ENCODE results near the gene TMED4.

The TMED4 gene

DNA sequence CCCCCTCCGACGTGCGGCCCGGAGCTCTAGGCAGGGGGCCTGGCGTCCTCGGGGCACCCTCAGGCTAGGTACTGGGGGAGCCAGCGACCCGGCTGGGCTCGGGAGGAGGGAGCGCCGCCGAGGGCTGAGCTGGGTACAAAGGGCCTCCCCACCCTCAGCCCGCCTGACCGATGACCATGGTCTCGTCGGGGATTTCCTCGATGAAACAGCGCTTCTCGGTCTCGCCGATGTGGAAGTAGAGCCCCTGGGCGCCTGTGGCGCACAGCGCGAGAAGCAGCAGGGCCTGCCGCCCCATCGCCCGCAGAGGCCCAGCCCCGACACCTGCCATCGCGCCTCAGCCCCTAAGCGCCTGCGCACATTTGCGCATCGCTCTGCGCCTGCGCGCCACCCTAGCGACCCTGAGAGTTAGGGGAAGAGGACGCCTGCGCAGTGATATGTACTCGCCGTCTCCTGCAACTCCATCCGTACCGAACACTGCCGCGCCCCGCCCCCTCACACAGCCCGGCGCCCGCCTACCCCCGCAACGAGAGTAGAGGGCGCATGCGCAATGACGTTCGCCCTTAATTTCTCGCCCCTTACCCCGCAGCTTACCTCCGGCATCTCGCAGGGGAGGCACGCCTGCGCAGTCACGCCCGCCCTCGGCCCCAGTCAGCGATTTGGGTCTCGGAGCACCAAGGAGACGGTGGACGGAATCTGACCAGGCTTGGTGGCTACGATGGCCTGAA is at the start of gene TMED4:
TMED4 (minus strand) TSS at position 353 of the 725 bp plus-strand sequence; CDS start at position 328, 25 bp downstream.
- peak; percentile 77 for DNase-seq (ENCODE audit: low read depth)

DNA sequence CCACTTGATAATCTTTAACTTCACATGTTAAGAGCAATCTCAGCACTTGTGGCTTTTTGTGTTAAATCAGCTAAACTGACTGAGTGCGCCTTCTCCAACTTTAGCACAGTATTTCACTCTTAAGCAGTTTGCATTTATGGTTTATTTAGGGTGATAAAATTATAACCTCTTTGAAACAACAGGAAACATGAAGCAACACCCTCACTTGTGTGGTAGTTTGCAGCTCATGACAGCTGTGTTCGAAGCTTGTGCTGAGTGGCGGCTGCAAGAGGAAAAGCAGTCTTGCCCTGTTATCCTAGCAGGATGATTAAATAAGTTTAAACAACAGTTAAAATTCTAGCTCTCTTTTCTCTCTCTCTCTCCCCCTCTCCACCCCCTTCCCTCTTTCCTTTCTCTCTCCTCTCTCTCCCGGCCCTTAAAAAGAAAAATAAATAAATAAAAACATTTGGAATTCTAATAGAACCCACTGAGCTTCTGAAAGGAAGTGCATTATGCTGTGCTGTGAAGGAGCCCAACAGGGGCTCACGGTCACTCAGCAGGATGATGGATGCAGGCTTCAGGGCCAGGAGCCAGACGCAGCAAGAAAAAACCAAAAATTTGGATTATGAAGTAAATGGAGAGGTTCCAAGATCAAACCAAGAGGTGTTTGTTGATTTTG is 49.6 kb upstream of the TMED4 start:
- no peak for DNase-seq (ENCODE audit: low read depth)

DNA sequence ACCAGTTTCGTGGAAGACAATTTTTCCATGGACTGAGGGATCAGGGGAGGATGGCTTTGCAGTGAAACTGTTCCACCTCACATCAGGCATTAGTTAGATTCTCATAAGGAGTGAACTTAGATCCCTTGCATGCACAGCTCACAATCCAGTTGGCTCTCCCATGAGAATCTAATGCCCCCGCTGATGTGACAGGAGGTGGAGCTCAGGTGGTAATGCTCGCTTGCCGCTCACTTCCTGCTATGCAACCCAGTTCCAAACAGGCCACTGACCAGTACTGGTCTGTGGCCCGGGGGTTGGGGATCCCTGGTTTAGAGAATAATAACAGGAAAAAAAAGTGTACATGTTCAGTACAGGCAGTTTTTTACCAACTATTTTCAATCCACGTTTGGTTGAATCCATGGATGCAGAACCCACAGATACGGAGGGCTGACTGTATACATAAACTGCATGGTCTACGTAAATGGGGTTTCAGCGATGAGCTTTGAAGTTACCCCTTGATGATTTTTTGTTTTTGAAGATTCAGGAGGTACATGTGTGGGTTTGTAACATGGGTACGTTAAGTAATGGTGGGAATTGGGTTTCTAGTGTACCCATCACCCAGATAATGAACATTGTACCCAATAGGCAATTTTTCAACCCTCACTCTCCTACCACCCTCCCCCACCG is 48.9 kb upstream of the TMED4 start:
- no peak for DNase-seq (ENCODE audit: low read depth)

DNA sequence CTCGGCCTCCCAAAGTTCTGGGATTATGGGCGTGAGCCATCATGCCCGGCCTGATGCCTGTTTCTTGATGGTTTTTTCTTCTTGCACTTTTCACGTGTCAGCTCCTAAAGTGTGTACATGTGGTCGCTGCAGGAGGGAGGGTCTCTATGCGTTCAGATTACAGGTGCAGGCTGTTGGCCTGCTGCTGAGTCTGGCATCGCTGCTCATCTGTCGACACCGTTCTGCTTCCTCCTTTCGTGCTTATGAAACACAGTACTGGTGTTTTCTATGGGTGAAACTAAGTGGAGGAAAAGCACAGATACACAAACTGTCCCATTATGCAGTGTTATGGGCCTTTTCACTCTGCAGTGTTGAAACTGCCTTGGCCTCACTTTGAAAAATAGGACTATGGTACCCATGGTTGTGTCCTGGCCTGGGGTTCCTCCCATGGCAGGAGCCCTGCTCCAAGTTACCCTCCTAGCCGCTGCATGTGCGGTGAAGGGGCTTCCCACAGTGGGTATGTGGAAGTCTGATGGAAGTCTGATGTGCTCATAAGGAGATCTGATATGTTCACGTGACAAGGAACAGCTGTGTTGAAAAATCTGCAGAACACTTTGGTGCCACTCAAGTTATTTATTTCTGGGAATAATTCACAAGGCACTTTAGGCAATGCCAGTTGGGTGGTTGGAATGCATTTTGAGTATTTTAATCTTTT is 47.9 kb upstream of the TMED4 start:
- no peak for DNase-seq (ENCODE audit: low read depth)

DNA sequence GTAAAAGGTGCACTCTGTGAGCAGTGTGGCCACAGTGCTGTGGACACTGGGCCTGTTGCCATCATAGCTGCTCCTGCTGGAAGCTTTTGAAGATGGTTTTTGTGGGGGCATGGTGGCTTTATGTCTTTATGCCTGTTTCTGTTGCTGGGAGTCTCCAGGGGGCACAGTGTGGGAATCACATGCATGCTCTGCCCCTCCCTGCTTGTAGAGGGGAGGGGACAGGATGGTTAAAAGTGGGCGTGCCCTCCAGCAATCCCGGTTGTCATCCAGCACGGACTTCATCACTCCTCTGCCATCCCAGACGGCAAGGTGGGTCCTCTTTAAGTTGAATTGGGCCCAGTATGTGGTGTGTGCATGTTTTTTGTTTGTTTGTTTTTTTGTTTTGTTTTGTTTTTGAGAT is 44.6 kb upstream of the TMED4 start:
- no peak for DNase-seq (ENCODE audit: low read depth)

DNA sequence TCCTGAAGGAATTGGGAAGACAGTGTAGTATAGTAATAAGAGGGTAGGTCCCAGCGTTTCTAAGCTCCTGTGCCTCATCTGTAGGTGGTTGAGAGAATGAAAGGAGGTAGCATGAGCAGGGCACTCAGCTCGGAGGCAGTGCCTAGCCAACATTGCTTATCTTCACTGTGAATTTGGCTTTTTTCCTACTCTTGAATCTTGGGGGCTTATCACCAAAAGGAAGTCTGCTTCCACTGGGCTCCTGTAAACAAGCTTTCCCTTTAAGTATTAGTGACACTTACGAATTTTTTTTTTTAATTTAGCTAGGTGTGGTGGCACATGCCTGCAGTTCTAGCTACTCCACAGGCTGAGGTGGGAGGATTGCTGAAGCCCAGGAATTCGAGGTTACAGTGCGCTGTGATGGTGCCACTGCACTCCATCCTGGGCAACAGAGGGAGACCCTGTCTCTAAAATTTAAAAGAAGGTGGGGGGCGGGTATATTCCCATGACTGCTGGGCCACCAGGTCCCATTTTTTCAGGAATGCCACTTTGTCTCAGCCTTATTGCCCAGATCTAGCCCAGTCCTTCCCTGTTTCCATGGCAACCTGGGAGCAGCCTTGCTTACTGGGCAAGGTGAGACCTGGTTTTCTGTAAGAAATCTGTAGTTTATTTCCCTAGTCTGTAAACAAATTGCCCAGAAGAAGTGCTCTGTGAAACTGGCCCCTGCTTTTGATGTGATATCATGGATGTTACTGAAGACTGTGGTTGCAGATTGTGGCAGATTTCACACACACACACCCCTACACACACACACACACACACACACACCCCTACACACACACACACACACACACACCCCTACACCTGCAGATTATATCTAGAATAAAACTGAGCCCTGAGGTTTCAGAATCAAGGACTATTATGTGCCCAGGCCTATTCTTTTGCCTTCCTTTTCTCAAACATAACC is 43.8 kb upstream of the TMED4 start:
- no peak for DNase-seq (ENCODE audit: low read depth)

DNA sequence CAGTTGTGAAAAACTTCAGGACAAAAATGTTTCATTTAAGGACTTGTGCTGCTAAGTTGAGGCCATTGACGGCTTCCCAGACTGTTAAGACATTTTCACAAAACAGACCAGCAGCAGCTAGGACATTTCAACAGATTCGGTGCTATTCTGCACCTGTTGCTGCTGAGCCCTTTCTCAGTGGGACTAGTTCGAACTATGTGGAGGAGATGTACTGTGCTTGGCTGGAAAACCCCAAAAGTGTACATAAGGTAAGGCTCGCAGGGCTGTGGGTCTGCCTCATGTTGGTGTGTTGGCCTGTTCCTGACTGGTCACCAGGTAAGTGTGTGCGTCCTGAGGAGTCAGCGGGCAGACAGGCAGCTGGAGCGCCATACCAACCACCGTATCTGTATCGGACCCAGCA is 42.3 kb upstream of the TMED4 start:
- no peak for DNase-seq (ENCODE audit: low read depth)

DNA sequence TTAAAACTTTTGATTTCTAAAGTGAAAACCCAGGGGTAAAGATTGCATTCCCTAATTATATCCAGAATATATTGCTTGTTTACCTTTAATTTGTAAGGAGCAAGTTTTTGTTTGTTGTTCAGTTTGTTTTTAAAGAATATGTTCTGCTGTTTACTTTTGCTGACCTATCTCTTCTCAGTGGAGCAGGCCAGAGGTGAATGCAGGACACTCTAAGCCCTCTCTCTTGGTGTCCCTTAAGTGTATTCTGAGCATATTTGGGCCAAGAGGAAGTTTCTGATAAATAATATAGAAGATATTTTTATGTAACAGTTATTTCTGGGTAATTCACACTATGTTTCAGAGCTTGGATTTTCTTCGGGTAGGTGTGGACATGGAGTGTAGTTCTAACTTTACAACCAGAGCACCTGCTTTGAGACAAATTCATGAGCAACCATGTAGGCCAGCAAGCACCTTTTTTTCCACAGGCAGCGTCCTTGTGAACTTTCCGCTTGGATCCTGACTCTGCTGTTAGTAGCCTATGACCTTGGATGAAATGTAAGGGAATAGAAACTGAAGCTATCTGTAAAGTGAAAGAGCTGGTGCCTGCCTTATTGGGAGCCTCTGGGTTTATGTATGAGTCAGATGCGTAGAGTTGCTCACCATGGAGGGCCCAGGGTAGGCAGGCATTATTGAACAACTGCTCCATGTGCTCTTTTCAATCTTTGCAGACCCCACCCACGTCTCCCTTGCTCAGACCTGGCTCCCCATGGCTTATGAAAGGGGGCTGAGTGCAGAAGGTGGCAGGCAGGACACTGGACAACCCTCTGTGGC is 40.5 kb upstream of the TMED4 start:
- no peak for DNase-seq (ENCODE audit: low read depth)

DNA sequence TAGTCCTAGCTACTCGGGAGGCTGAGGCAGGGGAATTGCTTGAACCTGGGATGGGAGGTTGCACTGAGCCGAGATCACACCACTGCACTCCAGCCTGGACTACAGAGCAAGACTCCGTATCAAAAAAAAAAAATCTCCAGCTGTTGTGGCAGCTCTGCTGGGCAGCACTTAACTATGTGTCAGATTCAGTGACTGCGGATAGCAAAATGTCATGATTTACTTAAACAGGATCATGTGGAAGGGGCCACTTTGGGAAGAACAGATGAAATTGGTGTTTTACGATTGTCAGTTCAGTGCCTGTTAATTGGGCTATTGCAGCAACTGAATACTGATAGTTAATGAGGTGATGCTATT is 39.7 kb upstream of the TMED4 start:
- DNase-seq (ENCODE audit: low read depth): no peak

DNA sequence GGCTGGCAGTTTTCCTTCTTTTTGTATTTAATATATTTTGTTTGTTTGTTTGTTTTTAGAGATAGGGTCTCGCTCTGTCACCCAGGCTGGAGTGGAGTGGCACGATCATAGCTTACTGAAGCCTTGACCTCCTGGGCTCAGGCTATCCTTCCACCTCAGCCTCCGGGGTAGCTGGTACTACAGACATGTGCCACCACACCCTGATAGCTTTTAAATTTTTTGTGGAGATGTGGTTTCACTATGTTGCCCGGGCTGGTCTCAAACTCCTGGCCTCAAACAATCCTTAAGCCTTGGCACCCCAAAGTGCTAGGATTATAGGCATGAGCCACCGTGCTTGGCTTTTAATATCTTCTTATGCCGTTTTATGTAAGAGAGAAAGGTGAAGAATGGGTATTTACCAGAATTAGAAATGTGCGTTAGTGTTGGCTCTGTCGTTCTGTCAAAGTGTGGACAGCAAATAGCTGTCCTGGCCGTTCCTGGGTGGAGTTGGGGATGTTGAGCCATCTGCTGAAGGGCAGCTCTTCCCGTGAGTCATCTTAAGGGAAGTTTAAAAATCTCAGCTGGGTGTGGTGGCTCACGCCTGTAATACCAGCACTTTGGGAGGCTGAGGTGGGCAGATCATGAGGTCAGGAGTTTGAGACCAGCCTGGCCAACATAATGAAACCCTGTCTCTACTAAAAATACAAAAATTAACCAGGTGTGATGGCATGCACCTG is 39.2 kb upstream of the TMED4 start:
- DNase-seq (ENCODE audit: low read depth): no peak

DNA sequence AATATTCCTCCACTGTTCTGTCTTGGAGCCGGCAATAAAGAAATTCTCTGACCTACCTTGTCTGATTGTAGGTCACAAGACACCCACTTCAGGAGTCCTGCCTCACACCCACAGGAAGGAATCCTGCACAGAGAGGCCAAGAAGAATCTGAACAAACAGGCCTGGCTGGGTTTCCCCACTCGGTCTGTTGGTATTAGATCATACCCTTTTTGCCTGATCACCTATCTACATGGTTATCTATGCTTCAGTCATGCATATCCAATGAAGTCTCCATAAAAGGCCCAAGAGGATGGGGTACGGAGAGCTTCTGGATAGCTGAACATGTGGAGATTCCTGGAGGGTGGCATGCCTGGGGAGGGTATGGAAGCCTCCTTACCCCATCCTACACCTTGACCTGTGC is 36.7 kb upstream of the TMED4 start:
- no peak for DNase-seq (ENCODE audit: low read depth)

DNA sequence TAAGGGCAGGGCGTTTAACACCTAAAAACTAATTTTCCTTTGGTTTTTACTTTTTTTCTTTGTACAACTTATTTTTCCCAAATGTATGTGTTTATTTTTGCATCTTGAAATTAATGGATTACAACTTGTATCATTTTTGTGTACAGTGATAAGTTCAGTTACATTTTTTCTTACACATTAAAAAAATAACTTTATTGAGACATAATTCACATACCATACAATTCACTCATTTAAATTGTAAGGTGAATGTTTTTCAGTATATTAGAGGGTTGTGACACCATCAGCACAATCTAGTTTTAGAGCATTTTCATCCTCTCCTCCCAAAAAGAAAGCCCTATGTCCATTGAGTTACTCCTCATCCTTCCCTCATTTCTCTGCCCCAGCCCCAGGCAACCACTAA is 36.0 kb upstream of the TMED4 start:
- DNase-seq (ENCODE audit: low read depth): no peak

DNA sequence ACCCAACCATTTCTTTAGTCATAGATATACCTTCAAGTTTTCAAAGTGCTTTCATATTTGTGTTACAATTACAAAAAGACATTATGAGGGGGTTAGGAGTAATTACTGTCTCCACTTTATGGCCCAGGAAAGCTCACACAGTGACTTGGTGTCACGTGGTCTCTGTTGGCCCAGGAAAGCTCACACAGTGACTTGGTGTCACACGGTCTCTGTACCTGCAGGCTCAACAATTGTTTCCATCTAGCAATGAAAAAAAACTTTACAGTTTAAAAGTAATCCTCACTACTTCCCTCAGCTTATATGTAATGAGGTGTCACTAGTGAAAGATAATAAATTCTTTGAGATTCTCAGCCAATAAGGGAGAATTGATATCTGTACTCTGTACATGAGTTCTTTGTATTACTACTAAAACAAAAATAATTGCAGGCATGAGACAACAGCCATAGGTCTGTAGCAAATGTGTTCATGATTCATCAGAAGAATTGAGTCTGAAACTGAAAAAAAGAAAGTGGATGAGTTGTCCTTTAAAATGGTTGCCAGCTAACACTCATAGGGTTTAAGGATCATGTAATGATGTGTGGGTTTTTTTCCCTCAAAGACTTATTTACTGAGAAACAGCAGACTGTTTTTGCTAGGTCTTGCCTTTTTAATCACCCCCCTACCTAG is 35.3 kb upstream of the TMED4 start:
- DNase-seq (ENCODE audit: low read depth): peak; percentile 49

DNA sequence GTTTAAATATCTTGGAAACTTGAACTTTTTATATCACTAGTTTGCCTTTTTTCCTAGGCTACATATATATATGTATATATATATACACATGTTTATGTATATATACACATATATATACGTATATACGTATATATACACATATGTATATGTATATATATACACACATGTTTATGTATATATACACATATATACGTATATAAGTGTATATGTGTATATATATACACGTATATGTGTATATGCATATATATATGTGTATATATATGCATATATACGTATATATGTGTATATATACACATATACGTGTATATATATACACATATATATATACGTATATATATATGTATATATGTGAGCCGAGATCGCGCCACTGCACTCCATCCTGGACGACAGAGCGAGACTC is 34.5 kb upstream of the TMED4 start:
- DNase-seq (ENCODE audit: low read depth): no peak

DNA sequence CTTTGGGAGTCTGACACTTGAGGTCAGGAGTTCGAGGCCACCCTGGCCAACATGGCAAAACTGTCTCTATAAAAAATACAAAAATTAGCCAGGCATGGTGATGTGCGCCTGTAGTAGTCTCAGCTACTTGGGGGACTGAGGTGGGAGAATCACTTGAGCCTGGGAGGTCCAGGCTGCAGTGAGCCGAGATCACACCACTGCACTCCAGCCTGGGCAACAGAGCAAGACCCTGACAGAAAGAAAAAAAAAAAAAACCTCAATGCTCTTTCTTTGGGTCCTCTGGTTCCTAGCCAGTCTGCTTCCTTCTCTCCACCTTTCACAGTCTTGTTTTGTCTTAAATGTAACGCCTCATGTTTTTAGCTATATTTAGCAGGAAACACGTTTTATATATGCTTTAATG is 33.8 kb upstream of the TMED4 start:
- no peak for DNase-seq (ENCODE audit: low read depth)

DNA sequence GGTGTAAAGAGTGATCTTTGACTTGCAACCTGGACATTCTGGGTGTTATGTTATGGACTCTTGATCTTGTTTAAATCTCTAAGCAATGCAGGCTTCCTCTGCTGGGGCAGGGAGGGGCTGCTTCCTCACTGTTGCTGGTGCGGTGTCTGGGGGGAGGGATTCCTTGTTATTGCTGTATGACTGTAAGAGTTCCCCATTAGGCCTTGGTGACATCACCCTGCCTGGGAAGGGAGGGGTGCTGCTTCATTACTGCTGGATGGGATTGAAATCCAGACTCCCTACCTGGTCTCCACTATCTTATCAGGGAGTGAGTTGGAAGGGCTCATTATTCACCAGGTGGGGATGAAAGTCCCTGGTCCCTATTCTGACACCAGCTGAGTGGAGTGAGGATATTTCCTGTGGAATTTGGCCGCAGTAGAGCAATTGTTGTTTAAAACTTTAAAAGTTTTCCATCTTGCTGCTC is 33.1 kb upstream of the TMED4 start:
- DNase-seq (ENCODE audit: low read depth): no peak

DNA sequence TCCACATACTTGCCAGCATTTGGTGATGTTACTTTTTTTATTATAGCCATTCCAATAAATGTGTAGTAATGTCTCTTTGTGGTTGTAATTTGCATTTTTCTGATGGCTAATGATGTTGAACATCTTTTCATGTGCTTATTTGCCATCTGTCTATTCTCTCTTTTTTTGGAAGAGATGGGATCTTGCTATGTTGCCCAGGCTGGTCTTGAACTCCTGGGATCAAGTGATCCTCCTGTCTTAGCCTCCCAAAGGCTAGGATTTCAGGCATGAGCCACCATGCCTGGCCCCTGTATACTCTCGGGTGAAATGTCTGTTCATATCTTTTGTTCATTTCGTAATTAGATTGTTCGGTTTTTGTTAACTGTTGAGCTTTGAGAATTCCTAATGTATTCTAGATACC is 27.8 kb upstream of the TMED4 start:
- DNase-seq (ENCODE audit: low read depth): no peak

DNA sequence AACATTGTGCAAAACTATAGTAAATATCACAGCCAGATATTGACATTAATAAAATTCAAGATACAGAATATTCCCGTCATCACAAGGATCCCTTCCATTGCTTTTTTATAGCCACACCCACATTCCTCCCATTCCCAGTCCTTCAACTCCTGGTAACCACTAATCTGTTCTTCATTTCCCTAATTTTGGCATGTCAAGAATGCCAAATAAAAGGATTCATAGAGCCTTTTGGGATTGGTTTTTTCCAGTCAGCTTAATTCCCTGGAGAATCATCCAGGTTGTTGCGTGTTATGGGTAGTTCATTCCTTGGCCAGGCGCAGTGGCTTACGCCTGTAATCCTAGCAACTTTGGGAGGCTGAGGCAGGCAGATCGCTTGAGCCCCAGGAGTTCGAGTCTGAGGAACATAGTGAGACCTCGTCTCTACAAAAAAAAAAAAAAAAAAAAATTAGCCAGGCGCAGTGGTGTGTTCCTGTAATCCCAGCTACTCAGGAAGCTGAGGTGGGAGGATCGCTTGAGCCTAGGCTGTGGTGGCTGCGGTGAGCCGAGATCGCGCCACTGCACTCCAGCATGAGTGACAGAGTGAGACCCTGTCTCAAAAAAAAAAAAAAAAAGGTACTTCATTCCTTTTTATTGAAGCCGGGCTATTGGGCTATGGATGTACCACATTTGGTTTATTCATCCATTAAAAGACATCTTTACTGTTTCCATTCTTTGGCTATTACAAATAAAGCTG is 27.1 kb upstream of the TMED4 start:
- peak; percentile 66 for DNase-seq (ENCODE audit: low read depth)

All from GM04503 (cell line).